HG03354 (cell line): Measurements from ENCODE around the gene CDHR2.

ENCODE experiments used
- ATAC-seq: cut with Tn5 transposase; IDR thresholded peaks from one replicate; pipeline ENCODE4 v1.9.1; 2021; ENCODE audit warnings: mild to moderate bottlenecking; ENCODE audit not compliant: unreplicated experiment, poor library complexity, severe bottlenecking

Gene CDHR2

DNA sequence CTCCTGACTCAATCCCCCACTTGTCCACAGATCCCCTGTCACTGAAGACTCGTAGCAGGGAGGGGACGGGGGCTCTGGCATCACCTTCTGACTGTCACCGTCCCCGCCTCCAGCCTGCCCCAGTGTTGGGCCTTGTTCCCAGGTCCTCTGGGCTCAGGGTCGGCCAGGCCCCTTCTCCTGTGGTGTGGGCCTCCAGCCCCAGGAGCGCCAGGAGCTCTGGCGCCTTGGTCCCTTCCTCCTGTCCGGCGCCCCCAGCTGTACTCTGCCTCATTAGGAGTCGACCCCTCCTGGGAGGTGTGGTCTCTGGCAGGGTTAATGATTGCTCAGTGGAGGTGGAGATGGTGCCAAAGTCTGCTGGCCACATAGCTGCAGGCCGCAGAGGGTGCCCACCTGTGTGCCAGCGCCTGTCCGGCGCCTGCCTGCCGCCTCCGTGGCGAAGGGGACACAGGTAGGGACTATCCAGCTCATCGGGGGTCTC lies at the start of gene CDHR2:
CDHR2 (plus strand) TSS at position 376 of the 478 bp plus-strand sequence. CDS start 16,011 bp downstream, outside the sequence.
- ATAC-seq: no peak

GRCh38 chr5:176500511-176500910 lies 48.6 kb upstream of the CDHR2 start:
- ATAC-seq: no peak

DNA sequence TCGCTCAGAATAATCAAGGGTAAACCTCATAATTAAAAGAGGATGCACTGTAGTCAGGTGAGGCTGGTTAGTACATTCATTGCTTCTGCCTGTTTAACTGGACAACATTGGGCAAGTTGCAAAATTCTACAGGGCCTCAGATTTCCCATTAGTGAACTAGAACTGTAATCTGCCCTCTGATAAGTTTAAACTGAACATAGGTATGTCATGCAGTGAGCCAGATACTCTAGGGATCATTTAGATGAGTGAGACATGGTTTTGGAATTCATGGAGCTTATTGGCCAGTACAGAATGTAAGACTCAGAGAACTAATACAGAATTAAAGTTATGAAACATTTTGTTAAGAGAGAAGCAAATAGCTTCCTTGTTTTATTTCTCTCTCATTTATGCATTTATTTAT lies 47.8 kb upstream of the CDHR2 start:
- ATAC-seq: no peak

- no peak for ATAC-seq
Measured at GRCh38 chr5:176503496-176503895, 45.6 kb upstream of the CDHR2 start.

- ATAC-seq: no peak
Measured at GRCh38 chr5:176507911-176508310, 41.2 kb upstream of the CDHR2 start.

DNA sequence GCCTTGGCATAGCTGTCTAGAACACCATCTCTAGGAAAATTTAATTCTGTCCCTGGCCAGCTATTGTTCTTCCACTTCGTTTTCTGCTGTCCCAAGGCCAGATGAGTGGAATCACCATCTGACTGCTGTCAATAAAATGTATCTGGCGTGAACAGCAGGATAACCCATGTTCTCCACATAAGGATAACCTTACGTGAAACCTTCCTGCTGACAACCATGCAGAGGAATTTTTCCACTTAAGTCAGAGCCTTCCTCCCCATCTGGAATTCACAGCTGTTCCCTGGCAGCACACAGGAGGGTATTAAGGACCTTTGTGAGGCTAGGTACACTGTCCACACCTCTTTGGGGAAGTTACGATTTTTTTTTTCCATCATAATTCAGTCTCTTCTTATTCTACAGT lies 40.5 kb upstream of the CDHR2 start:
- ATAC-seq: no peak

DNA sequence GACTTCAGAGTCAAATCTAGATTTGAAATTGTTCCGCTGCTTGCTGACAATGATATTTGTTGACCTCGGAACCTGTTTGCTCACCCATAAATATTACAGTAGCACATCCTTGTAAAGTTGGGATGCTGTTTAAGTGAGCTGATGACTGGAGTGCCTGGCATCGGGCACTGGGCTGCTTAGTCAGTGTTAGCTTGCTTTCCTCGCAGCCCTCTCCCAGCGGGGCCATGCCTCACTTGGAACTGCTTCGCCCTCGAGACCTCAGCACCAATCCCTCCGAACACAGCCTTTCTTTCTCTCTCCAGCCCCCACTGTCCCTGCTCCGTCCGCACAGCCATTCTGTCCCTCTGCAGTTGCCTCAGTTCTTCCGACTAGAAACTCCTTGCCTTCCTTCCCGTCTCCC lies 35.4 kb upstream of the CDHR2 start:
- ATAC-seq: no peak

DNA sequence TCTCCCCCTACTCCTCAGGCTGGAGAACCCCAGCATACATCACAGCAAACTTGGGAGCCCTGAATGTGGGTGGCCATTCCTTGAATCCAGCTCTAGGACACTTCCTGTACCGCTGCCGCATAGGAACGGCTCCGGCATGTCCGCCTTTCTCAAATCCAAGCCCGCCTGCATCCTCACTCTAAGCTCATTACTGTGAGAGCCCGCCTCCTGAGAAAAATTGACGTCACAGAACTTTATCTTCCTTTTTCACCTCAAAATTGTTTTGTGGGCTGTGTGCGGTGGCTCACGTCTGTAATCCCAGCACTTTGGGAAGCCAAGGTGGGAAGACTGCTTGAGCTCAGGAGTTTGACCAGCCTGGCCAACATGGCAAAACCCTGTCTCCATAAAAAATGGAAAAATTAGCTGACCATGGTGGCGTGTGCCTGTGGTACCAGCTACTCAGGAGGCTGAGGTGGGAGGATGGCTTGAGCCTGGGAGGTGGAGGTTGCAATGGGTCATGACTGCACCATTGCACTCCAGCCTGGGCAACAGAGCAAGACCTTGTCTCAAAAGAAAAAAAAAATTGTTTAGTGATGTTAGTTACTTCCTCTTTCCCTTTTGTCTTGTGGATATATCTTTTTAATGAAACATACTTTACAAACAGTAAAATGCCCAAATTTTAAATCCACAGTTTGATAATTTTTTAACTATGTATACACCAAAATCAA lies 34.7 kb upstream of the CDHR2 start:
- no peak for ATAC-seq

- no peak for ATAC-seq
Measured at GRCh38 chr5:176515396-176515795, 33.7 kb upstream of the CDHR2 start.

DNA sequence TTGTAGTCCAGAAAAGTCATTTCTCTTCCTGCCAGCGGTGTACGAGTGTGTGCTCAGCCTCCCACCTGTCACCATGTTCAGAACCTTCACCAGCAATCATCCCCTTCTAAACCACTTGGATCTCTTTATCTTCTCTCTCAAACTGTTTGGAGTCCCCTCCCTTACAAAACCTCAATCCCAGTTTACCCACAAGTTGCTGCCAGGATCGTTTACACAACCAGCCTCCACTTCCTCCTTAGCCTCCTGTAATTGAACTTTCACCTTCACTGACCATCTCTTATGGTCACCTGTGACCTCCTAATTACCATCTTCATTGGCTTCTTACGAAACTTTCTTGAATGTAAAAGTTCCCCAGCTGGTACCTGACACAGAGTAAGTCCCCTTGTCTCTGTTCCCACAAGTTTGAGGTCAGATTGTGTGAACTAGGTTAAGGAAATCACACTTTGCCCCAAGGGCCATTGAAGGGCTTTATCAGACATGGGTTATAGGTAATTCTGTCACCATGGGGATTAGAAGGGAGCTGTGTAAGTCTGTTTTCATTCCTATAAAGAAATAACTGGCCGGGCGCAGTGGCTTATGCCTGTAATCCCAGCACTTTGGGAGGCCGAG lies 32.0 kb upstream of the CDHR2 start:
- no peak for ATAC-seq

- no peak for ATAC-seq
Measured at GRCh38 chr5:176519810-176520720, 29.1 kb upstream of the CDHR2 start.

- ATAC-seq: no peak
Measured at GRCh38 chr5:176521286-176521685, 27.9 kb upstream of the CDHR2 start.

GRCh38 chr5:176521699-176522263 lies 27.4 kb upstream of the CDHR2 start:
- no peak for ATAC-seq

- ATAC-seq: no peak
Measured at GRCh38 chr5:176524138-176524537, 25.0 kb upstream of the CDHR2 start.

DNA sequence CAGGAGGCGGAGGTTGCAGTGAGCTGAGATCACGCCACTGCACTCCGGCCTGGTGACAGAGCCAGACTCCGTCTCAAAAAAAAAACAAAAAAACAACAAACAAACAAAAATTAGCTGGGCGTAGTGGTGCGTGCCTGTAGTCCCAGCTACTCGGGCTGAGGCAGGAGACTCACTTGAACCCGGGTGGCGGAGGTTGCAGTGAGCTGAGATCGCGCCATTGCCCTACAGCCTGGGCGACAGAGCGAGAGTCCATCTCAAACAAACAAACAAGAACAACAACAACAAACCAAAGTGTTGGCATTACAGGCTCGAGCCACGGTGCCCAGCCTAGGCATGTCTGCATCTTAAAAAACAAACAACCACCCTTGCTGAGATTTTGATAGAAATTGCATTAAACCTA lies 24.2 kb upstream of the CDHR2 start:
- no peak for ATAC-seq

DNA sequence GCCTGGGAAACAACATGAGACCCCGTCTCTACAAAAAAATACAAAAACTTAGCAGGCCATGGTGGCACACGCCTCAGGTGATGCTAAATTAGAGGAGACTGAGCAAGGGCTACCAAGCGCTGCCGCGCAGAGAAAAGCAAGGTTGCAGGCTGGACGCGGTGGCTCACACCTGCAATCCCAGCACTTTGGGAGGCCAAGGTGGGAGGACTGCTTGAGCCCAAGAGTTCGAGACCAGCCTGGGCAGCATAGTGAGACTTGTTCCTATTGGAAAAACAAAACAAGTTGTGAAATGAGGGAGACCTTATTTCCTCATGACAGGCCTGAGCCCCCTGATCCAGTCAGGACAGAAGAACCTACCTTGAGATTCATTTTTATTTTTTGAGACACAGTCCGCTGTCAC lies 23.5 kb upstream of the CDHR2 start:
- ATAC-seq: no peak

DNA sequence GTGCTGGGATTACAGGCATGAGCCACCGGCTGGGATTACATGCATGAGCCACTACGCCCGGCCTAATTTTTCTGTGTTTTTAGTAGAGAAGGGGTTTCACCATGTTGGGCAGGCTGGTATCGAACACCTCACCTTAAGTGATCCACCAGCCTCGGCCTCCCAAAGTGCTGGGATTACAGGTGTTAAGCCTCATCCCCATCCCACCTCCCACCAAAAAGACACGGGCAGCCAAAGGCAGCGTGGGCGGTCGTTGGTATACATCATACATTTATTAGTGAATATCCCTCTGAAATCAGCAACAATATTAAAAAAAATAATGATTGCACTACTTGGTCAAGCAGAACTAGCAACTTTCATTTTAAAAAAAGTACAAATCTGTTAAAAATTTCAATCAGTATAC lies 22.7 kb upstream of the CDHR2 start:
- no peak for ATAC-seq

DNA sequence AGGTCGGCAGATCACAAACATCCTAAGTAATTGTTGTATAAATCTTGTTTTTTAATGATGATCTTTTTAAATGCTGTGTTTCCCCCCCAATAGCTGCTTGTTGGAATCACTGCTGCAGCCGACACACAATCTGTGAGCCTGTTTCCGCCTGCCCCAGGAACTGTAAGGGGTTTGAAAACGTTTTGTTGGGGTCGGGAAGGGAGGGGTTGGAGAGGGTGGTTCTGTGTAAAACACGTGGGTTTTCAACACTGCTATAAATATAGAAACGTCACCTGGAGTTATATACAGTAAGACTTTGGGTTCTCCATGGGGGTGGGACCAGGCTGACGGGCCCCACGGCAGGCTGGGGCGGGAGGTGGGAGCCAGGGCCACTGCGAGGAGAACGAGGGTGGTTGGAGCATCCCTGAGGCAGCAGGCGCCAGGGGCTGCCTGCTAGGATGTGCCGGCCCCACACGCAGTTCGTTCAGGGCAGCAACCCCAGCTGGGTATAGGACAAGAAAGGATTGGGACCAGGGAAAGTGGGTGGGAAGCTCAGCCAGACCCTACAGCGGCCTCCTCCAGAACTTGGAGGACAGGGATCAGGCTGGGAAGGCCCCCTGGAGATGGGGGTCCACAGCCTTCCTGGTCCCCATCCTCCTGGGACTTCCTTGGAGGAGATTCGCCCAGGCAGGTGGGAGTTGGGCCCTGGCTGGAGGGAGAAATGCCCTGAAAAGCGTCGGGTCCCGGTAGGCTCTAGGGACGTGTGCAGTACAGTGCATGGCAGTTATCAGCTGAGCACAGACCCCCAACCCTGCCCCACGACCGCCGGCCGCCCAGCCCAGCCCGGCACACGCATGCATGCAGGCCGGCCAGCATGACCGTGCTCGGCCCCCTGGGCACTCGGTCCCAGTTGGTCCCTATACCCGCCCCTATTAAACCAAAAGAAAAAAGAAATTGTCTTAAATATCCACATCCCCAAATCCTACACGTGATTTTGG lies 21.6 kb upstream of the CDHR2 start:
- ATAC-seq: no peak

- ATAC-seq: no peak
Measured at GRCh38 chr5:176528301-176528700, 20.8 kb upstream of the CDHR2 start.
